Activated CD8-positive, alpha-beta T cell treated with anti-CD3 and anti-CD28 coated beads for 36 hours (primary cell): ENCODE data around the gene NINL. TPM values are rescaled to one million over a fixed set of nuclear protein-coding genes. Genes with fewer than 3 reads are reported as not detected.

Experiments
- ATAC-seq: fragments of 200-7000 bp; cut with Tn5 transposase; one replicate; pipeline ENCODE4 v1.10.0; 2021; ENCODE audit warnings: mild to moderate bottlenecking, moderate library complexity
- CTCF ChIA-PET: fragments of 350-600 bp; sonication (Branson Sonifier 250); formaldehyde crosslinking; loops from one replicate; lab custom pipeline; 2021; ENCODE audit warnings: antibody characterized with exemption; lab: Charles Lee
- POLR2A ChIA-PET: fragments of 350-600 bp; sonication (Branson Sonifier 250); formaldehyde crosslinking; loops from one replicate; lab custom pipeline; 2021; ENCODE audit warnings: antibody characterized with exemption; lab: Charles Lee
- DNase-seq: peaks from one replicate; pipeline ENCODE4 v3.0.0-alpha.2; 2020
- H3K27ac Mint-ChIP-seq: one replicate; pipeline ENCODE4 v1.8.0; 2021; ENCODE audit warnings: mild to moderate bottlenecking, mixed read lengths
- H3K27me3 Mint-ChIP-seq: one replicate; pipeline ENCODE4 v1.8.0; 2021; ENCODE audit warnings: mixed read lengths
- H3K36me3 Mint-ChIP-seq: one replicate; pipeline ENCODE4 v1.8.0; 2021; ENCODE audit warnings: low read depth, mixed read lengths
- H3K4me1 Mint-ChIP-seq: one replicate; pipeline ENCODE4 v1.8.0; 2021; ENCODE audit warnings: low read depth, mixed read lengths
- H3K4me3 Mint-ChIP-seq: one replicate; pipeline ENCODE4 v1.8.0; 2021; ENCODE audit warnings: mild to moderate bottlenecking, moderate library complexity, mixed read lengths
- H3K9me3 Mint-ChIP-seq: one replicate; pipeline ENCODE4 v1.8.0; 2021; ENCODE audit warnings: mixed read lengths
- CTCF ChIP-seq: fragments of 200-600 bp; IDR thresholded peaks from one replicate; pipeline ENCODE4 v1.8.0; 2022; ENCODE audit warnings: antibody characterized with exemption, mild to moderate bottlenecking
- intact Hi-C: fragments of 100-400 bp; cut with micrococcal nuclease; formaldehyde crosslinking; loops from one replicate; pipeline ENCODE4 v1.10.0; 2022
- total RNA-seq, 2 experiments: library from RNA; stranded (reverse); gene quantifications; one replicate each; pipeline ENCODE4 v1.2.3, GENCODE V29; 2021

The NINL gene
- total RNA-seq, 2 experiments from 2014 or later = 2.3 to 4.1 TPM

- Mint-ChIP-seq H3K27ac (no peak overlapping the region), H3K9me3 (no peaks in the 10 kb centered on the region), H3K4me3 (no peak overlapping the region), H3K36me3 (no peaks in the 10 kb centered on the region), H3K27me3 (no peaks in the 10 kb centered on the region), H3K4me1 (peaks cover 5% of the 10 kb centered on the region)
- intact Hi-C loops = loop anchor here (10.0 kb wide), 1 partner anchor 59 kb away; no protein-coding TSS in a partner anchor
- DNase-seq = no peak
- ChIA-PET POLR2A (no interaction called here), CTCF (no interaction called here)
- TF ChIP-seq CTCF = no peak
- no peak for ATAC-seq
These were observed 119.8 kb downstream of the NINL start for GRCh38 chr20:25465243-25466135.

DNA sequence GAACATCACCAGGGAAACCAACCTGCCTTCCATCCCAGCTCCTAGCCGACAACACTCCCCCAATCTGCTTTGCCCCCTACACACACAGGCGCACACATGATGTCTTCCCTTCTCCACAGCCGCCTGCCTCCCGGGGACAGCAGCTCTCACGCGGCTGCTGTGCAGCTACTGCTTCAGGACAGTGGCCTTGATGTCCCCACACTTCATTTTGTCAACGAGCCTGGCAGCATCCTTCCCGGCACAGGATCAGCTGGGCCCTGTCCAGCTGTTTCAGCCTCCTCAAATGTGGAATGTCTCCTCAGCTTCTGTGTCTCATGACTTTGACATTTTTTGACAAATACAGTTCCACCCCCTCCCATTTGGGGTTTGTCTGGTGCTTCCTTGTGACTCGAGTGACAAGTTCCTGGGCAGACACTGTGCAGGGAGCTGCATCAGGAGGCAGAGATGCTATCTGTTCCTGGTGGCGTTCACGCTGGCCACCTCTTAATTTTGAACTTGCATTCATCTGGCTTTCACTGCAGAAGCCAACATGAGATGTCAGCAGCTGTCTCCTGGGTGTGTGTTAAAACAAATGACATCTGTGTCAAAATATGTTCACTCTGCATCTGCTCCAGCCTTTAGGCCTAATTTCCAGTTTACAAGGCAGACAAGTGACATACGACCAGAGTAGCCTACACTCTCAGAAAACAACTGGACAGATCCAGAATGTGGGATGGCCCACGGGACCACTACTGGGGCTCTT lies 120.7 kb downstream of the NINL start:
- no peak overlapping the region for H3K27ac Mint-ChIP-seq
- ATAC-seq = no peak
- no peaks in the 10 kb centered on the region for H3K36me3 Mint-ChIP-seq
- intact Hi-C loops = loop anchor here (10.0 kb wide), 1 partner anchor 60 kb away; no protein-coding TSS in a partner anchor
- DNase-seq = no peak
- CTCF ChIA-PET = no interaction called here
- no peak for TF ChIP-seq CTCF
- no peaks in the 10 kb centered on the region for H3K27me3 Mint-ChIP-seq
- POLR2A ChIA-PET = no interaction called here
- H3K4me1 Mint-ChIP-seq = no peaks in the 10 kb centered on the region
- H3K9me3 Mint-ChIP-seq = no peaks in the 10 kb centered on the region
- no peak overlapping the region for H3K4me3 Mint-ChIP-seq

DNA sequence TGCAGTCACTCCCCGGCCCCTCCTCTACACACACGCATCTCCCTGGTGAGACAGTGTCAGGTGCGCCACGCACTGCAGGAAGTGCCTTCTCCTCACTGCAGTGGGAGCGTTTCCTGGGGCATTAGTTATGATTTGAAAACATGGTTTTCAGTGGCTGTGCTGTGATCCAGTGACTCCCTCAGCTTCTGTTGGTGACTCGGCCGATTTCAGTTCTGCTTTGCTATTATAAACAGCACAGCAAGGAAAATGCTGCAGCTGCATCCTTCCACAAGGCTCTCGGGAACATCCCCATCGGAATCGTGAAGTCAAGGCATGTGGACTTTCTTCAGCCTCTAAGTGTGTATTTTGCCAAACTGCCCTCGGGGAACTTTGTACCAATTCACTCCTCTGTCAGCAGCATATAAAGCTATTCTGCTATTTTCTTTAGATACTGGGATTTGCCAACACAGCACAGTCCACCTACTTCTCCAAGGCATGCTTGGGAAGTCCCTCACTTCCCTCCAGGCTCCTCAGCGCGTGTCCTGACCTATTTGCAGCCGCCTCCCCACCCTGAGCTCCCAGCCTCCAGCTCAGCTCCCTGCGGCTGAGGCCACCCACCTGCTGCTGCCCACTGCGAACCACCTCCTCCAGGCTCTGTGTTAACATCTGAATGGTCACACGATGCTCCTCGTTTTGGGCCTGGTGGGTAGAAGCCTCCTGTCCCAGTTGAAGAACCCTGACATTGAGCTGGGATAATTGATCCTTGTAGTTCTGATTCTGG lies 123.4 kb downstream of the NINL start:
- no peak for DNase-seq
- ChIA-PET CTCF (interaction anchor here (1.7 kb wide), 1 partner anchor 9 kb away, joined by 5 read pairs; no protein-coding TSS in a partner anchor), POLR2A (no interaction called here)
- Mint-ChIP-seq H3K9me3 (no peaks in the 10 kb centered on the region), H3K4me1 (no peaks in the 10 kb centered on the region), H3K36me3 (no peaks in the 10 kb centered on the region), H3K27ac (no peak overlapping the region), H3K4me3 (no peak overlapping the region), H3K27me3 (no peaks in the 10 kb centered on the region)
- intact Hi-C loops = loop anchor here (10.0 kb wide), 1 partner anchor 63 kb away; no protein-coding TSS in a partner anchor
- ATAC-seq = no peak
- TF ChIP-seq CTCF = no peak

DNA sequence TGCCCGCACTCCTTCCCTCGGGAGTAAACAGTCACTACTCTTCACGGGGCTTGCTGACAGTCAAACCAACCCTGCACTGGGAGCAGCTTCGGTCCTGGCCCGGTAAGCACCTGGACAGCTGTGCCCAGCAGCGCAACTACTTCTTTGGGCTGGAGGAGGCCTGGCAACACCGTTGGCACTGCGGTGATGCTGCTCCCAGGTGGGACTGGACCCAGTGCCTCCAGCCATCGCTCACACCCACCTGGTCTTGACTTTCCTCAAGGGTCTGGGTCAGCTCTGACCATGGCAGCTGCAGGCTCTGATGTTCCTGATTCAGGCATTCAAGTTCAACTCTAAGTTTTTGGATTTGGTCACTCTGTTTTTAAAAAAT lies 124.1 kb downstream of the NINL start:
- Mint-ChIP-seq H3K27me3 (no peaks in the 10 kb centered on the region), H3K4me3 (no peak overlapping the region), H3K27ac (no peak overlapping the region), H3K4me1 (no peaks in the 10 kb centered on the region), H3K9me3 (no peaks in the 10 kb centered on the region), H3K36me3 (no peaks in the 10 kb centered on the region)
- ChIA-PET POLR2A (no interaction called here), CTCF (interaction anchor here (1.7 kb wide), 1 partner anchor 9 kb away, joined by 5 read pairs; no protein-coding TSS in a partner anchor)
- no peak for ATAC-seq
- intact Hi-C loops = loop anchor here (10.0 kb wide), 1 partner anchor 64 kb away; no protein-coding TSS in a partner anchor
- TF ChIP-seq CTCF = no peak
- no peak for DNase-seq
